HFFc6 (cell line): ENCODE data around the gene PSAPL1. TPM values are rescaled to one million over a fixed set of nuclear protein-coding genes. Genes with fewer than 3 reads are reported as not detected.

Source experiments
- DNase-seq: peaks from one replicate; pipeline ENCODE4 v3.0.0-alpha.2; 2018
- H3K27ac Mint-ChIP-seq: 2 replicates; pipeline ENCODE4 v1.8.0; 2020; ENCODE audit warnings: mild to moderate bottlenecking, mixed read lengths
- H3K27me3 Mint-ChIP-seq: 2 replicates; pipeline ENCODE4 v1.8.0; 2021; ENCODE audit warnings: mild to moderate bottlenecking, moderate library complexity, mixed read lengths; ENCODE audit not compliant: insufficient read depth
- H3K36me3 Mint-ChIP-seq: 2 replicates; pipeline ENCODE4 v1.8.0; 2021; ENCODE audit warnings: low read depth, mixed read lengths
- H3K4me1 Mint-ChIP-seq: 2 replicates; pipeline ENCODE4 v1.8.0; 2020; ENCODE audit warnings: low read depth, mixed read lengths
- H3K4me3 Mint-ChIP-seq: 2 replicates; pipeline ENCODE4 v1.8.0; 2020; ENCODE audit warnings: mild to moderate bottlenecking, moderate library complexity, mixed read lengths
- H3K9me3 Mint-ChIP-seq: 2 replicates; pipeline ENCODE4 v1.8.0; 2020; ENCODE audit warnings: mild to moderate bottlenecking, mixed read lengths
- CTCF ChIP-seq: fragments of 200-600 bp; sonication (generic); IDR thresholded peaks from 2 replicates; pipeline ENCODE4 v1.5.0; 2021; ENCODE audit warnings: antibody characterized with exemption, mild to moderate bottlenecking
- total RNA-seq, 6 experiments: library from RNA; stranded (reverse); fragmentation: NEBNext Ultra II Directional; extraction: Animal tissue kit (Norgen Biotek cat#: 25700); gene quantifications; 2 replicates in 1 of 6; 3 replicates in 5 of 6; pipeline ENCODE4 v1.2.3, GENCODE V29; 2021

The PSAPL1 gene
- total RNA-seq, 6 experiments from 2014 or later = not detected

GRCh38 chr4:7393601-7394575, 40.8 kb downstream of the PSAPL1 start:
- H3K4me3 Mint-ChIP-seq = no peak overlapping the region
- peaks cover under 1% of the 10 kb centered on the region; the same call in 1 of the 2 replicates for H3K36me3 Mint-ChIP-seq
- peaks cover 18% of the 10 kb centered on the region for H3K4me1 Mint-ChIP-seq
- H3K27ac Mint-ChIP-seq = no peak overlapping the region
- H3K9me3 Mint-ChIP-seq = no peaks in the 10 kb centered on the region; the same call in 1 of the 2 replicates
- H3K27me3 Mint-ChIP-seq = peaks cover 57% of the 10 kb centered on the region
- no peak for TF ChIP-seq CTCF
- DNase-seq = no peak

GRCh38 chr4:7392438-7393421, 42.0 kb downstream of the PSAPL1 start:
- Mint-ChIP-seq H3K4me3 (no peak overlapping the region), H3K9me3 (peaks cover 3% of the 10 kb centered on the region), H3K36me3 (peaks cover 3% of the 10 kb centered on the region; the same call in 1 of the 2 replicates), H3K27ac (no peak overlapping the region), H3K4me1 (peaks cover 13% of the 10 kb centered on the region), H3K27me3 (peaks cover 47% of the 10 kb centered on the region)
- TF ChIP-seq CTCF = peak; percentile 59
- DNase-seq = peak; percentile 23

- Mint-ChIP-seq H3K4me1 (peaks cover 13% of the 10 kb centered on the region), H3K4me3 (no peak overlapping the region), H3K9me3 (peaks cover 8% of the 10 kb centered on the region), H3K27ac (no peak overlapping the region), H3K36me3 (peaks cover 3% of the 10 kb centered on the region; the same call in 1 of the 2 replicates), H3K27me3 (peaks cover 39% of the 10 kb centered on the region)
- no peak for DNase-seq
- TF ChIP-seq CTCF = no peak
Observed at GRCh38 chr4:7391637-7392437, 42.9 kb downstream of the PSAPL1 start.

- H3K27me3 Mint-ChIP-seq = peaks cover 33% of the 10 kb centered on the region
- peaks cover 8% of the 10 kb centered on the region for H3K9me3 Mint-ChIP-seq
- no peak for TF ChIP-seq CTCF
- H3K27ac Mint-ChIP-seq = no peak overlapping the region
- H3K4me3 Mint-ChIP-seq = no peak overlapping the region
- no peak for DNase-seq
- peaks cover 3% of the 10 kb centered on the region; the same call in 1 of the 2 replicates for H3K36me3 Mint-ChIP-seq
- peaks cover 13% of the 10 kb centered on the region for H3K4me1 Mint-ChIP-seq
Observed at GRCh38 chr4:7390906-7391636, 43.7 kb downstream of the PSAPL1 start.
